ENCODE results near the gene PRPF18.

DNA sequence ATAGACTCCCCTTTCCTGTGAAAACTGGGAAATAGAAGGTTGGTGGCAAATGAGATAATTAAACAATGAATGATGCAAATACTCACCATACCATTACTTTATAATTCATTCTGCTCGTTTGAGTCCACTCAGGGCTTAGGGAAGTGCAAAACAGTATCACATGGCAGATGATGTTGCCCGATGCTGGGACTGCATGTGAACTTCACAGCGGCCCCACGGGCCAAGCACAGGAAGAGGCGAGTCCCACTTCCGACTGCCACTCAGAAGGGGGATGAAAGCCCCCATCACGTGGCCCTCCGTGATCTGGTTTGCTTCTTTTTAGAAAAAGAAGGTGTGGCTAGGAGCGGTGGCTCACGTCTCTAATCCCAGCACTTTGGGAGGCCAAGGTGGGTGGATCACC is 71.5 kb downstream of the PRPF18 start:
- TF ChIP-seq, protein P1, sequence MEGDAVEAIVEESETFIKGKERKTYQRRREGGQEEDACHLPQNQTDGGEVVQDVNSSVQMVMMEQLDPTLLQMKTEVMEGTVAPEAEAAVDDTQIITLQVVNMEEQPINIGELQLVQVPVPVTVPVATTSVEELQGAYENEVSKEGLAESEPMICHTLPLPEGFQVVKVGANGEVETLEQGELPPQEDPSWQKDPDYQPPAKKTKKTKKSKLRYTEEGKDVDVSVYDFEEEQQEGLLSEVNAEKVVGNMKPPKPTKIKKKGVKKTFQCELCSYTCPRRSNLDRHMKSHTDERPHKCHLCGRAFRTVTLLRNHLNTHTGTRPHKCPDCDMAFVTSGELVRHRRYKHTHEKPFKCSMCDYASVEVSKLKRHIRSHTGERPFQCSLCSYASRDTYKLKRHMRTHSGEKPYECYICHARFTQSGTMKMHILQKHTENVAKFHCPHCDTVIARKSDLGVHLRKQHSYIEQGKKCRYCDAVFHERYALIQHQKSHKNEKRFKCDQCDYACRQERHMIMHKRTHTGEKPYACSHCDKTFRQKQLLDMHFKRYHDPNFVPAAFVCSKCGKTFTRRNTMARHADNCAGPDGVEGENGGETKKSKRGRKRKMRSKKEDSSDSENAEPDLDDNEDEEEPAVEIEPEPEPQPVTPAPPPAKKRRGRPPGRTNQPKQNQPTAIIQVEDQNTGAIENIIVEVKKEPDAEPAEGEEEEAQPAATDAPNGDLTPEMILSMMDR (IDR thresholded peaks at IDR 0.05; ENCODE audit: low read length): no peak
- no peak for TF ChIP-seq EZH2 (optimal IDR thresholded peaks at IDR 0.05; ENCODE audit: low read depth, low read length)
